Right lobe of liver (tissue), 4 donors: ENCODE data around the gene KRTAP21-2.

Experiments
- POLR2A ChIP-seq: fragments of 450-650 bp; IDR thresholded peaks from one replicate; pipeline ENCODE4 v1.6.1; 2017; ENCODE audit warnings: antibody characterized with exemption, mild to moderate bottlenecking
- TF ChIP-seq, protein P1 (sequence below), 4 donors: fragments of 200-600 bp in 3 of 4; fragments of 450-650 bp in 1 of 4; IDR thresholded peaks; one replicate each; pipeline versions ENCODE4 v1.5.1 to v1.8.0; 2016 to 2022; ENCODE audit warnings: antibody characterized with exemption in 4 of 4, mild to moderate bottlenecking in 2 of 4
- donor health status: DM: no; HTN: no; CAD: no.
- donor health status: DM: no; HTN: no; CAD: no.
- donor health status: DM: no; HTN: yes; CAD: no.

- no peak for TF ChIP-seq POLR2A
- TF ChIP-seq, protein P1, sequence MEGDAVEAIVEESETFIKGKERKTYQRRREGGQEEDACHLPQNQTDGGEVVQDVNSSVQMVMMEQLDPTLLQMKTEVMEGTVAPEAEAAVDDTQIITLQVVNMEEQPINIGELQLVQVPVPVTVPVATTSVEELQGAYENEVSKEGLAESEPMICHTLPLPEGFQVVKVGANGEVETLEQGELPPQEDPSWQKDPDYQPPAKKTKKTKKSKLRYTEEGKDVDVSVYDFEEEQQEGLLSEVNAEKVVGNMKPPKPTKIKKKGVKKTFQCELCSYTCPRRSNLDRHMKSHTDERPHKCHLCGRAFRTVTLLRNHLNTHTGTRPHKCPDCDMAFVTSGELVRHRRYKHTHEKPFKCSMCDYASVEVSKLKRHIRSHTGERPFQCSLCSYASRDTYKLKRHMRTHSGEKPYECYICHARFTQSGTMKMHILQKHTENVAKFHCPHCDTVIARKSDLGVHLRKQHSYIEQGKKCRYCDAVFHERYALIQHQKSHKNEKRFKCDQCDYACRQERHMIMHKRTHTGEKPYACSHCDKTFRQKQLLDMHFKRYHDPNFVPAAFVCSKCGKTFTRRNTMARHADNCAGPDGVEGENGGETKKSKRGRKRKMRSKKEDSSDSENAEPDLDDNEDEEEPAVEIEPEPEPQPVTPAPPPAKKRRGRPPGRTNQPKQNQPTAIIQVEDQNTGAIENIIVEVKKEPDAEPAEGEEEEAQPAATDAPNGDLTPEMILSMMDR (IDR thresholded peaks at IDR 0.05), result no peak
Measured at GRCh38 chr21:30726726-30727125, 20.3 kb downstream of the KRTAP21-2 start.
